HG03108 (cell line): ENCODE data around the gene ITPR1.

Source experiments
- ATAC-seq: cut with Tn5 transposase; IDR thresholded peaks from one replicate; pipeline ENCODE4 v1.9.1; 2021; ENCODE audit warnings: moderate library complexity; ENCODE audit not compliant: unreplicated experiment

ITPR1 gene

DNA sequence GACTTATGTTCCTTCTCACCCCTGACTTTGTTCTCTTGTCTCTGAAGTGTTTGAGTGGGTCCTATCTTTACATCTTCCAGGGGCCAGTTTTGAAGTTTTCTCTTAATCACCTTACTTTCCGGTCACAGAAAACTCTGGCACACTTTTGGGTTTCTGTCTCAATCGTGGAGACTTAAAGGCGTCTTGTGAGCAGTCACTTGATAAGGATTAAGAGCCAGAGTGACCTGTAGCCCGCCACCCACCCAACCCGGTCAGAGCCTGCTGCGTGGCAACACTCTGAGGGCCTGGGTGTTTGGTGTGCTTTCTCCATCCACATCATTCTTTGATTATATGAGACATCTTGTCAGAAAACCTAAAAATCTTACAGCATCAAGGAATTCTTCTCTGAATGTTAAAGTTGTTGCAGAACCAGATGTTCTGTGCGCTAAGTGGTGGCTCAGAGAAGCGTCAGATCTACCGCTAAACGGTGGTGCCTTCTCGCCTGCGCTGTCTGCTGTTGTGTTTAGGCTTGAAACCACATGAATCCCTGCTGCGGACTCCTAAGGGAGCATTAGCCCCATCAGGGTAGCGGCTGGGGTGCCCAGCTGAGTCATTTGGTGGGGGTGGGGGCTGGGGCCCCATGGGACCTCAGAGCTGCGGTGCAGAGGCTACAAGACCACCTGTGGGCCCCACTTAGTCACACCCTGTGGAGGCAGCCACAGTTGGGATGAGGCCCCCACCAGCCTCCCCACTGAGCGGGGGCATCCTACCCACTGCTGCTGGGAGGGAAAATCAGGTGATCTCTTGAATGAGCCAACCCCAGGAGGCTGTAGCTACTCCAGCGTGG is 327.4 kb downstream of the ITPR1 start:
- no peak for ATAC-seq

DNA sequence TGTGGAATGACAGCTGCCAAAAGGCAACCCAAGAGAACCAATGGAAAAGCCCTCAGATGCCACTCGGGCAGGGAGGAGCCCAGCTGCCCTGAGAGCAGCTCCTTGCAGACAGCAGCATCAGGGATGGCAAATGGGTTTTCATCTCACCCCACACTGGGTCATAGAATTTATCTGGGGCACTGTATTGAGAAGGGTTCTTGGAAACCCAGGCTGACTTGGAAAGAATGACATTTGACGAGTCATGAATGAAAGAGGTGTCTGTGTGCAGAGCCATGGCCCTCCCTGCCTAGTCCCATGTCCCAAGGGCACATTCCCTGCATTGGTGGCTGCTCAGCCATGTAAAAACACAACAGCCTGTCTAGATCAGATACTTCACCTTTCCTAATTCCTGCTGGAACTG is 328.2 kb downstream of the ITPR1 start:
- ATAC-seq: no peak

- ATAC-seq: no peak
These were observed 328.8 kb downstream of the ITPR1 start for GRCh38 chr3:4821975-4822374.

- no peak for ATAC-seq
These were observed 329.4 kb downstream of the ITPR1 start for GRCh38 chr3:4822568-4822967.

GRCh38 chr3:4823385-4823784 is 330.2 kb downstream of the ITPR1 start:
- no peak for ATAC-seq

- ATAC-seq: no peak
These were observed 331.1 kb downstream of the ITPR1 start for GRCh38 chr3:4823986-4824925.

- ATAC-seq: no peak
These were observed 331.8 kb downstream of the ITPR1 start for GRCh38 chr3:4824926-4825325.

DNA sequence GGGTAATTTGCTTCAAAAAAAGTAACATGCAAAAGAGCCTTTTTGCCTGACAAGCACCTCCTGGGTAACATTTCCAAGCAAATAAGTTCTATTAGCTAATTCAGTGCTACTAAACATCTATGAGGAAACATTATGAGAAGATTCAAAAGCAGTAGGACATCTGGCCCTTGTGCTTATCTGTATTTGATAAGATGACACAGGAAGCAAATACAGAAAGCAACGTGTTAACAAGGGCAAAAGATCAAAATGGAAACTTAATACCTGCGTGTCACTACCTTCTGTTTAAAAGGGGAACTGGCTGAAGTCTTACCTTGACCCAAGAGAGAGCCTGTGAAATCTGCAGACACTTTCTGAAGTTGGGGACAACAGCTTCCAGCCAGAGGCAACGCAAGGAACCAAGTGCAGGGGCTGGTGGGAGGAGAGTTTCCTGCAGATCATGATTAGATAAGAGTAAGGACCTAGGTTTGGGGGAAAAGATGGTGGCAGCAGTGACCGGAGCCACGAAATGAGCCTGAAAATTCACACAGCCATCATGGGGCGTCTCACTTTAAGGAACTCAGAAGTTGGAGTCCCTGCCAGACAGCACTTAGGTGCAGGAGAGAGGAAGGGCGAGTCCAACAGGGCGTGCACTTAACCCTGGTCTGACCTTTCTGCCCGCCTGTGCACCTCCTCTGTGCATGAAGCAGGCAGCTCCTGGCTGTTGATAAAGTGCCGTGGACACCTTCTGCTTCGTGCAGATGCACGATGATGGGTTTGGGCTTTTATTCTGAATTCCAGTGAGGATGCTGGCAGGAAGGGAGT is 332.5 kb downstream of the ITPR1 start:
- no peak for ATAC-seq

GRCh38 chr3:4826237-4827100 is 333.3 kb downstream of the ITPR1 start:
- no peak for ATAC-seq

DNA sequence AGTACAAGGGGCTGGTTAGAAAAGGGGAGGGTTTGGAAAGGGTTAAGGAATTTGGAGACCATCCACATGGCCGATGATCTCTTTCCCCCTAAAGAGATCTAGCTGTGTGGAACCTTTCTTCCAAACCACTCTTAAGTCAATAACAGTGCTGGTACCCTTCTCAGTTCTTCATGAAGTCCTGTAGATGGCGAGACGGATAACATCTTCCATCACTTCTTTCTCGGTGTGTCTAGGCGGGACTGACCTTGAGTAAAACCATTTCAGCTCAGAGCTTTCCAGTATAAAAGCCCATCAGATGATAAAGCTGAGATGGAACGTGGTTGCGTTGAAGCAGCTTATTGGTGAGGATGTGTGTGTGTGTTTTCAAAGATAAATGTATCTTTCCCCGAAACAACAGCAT is 334.6 kb downstream of the ITPR1 start:
- no peak for ATAC-seq

DNA sequence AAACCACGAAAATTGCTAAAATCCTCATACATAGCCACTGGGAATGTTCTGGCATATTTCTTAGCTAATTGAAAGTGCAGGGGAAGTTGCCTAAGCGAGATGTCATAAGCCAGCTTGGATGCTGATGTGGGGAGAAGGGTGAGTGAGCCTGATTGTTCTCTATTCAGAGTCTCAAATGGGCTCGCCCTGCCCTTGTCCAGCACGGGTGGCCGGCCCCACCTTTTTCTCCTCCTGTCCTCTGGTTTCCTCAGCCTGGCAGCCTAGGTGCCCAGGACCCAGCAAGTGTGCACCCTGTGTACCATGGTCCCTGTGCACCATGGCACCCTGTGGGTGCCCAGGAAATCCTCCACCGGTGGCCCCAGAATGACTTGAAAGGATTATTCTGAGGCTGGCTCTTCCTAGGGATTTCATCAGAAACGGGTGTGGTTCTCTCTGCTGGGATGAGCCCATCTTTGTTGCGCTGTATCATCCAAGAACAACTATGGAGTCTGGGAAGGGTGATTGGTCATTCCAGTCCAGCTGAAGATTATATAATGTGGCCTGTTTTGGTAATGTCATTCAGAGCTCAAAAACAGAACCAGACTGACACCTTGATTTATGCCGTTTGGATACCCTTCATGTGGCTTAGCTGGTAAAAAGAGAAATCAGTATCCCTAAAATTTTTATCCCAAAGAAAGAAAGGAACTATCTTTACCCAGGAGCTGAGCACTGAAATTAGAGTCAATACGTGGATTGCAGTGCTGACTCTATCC is 335.3 kb downstream of the ITPR1 start:
- no peak for ATAC-seq

DNA sequence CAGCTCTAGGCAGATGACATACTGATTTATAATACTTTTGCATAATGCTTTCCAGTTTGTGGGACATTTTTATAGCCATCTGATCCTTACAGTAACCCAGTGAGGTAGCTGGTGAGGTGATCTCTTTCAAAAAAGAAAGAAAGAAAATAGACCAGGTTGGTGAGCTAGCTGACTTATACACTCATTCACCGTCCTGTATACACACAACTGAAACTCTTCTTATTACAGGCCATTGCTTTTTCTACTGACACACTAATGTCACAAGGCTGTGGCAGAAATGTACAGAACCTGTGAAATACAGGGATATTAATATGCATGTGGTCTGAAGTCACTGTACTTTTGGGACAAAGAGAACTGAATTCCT is 335.9 kb downstream of the ITPR1 start:
- no peak for ATAC-seq

DNA sequence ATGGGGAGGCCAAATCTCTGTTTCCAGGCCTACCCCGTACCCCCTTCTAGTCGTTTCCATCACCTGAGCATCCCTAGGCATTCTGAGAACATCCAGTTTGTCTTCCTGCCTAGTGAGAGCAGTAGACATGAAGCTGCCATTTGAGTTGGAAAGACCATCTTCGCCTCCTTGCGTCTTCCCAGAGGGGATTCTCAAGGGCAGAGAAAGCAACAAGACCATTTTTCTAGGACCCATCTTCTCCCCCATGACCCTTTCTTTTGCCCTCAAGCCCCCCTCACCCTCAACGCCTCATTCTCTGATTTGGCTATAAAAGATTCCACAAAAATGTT is 337.4 kb downstream of the ITPR1 start:
- no peak for ATAC-seq

DNA sequence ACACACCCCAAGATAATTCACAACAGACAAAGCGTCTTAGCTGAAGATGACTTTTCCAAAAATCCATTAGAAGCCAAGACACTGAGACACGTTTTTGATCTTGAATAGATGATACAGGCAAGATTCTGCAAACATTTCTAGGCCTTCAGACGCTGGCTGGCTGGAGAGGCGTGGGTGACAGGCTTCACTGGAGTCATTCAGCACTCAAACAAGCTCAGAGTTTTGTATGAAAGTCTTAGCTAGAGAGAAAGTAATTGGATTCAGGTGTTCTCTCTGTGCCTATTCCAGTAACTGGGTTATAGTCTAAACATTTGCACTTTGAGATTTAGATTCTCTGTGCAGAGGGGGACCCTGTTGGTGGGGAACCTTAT is 338.4 kb downstream of the ITPR1 start:
- peak; percentile 16 for ATAC-seq

- ATAC-seq: no peak
These were observed 340.3 kb downstream of the ITPR1 start for GRCh38 chr3:4833471-4833870.

DNA sequence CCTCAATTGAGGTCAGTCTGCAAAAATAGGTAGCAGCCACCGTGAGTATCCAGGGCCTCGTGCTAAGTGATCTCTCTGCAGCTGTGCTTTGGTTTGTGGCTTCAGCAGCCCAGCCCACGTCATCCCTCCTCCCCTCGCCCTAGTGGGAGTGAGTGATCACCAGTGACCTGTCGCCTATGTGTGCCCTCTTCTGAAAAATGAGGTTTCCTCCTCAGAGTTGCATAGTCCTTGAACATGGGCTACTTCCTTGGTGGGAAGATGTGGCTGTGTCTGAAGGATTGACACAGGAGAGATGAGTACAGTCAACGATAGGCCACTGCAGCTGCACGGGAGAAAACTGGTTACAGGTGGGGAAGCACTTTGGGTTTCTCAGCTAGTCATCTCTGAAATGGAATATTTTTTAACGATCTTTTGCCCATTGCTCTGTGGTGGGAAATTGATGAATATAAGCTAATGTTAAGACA is 341.3 kb downstream of the ITPR1 start:
- ATAC-seq: peak; percentile 43

DNA sequence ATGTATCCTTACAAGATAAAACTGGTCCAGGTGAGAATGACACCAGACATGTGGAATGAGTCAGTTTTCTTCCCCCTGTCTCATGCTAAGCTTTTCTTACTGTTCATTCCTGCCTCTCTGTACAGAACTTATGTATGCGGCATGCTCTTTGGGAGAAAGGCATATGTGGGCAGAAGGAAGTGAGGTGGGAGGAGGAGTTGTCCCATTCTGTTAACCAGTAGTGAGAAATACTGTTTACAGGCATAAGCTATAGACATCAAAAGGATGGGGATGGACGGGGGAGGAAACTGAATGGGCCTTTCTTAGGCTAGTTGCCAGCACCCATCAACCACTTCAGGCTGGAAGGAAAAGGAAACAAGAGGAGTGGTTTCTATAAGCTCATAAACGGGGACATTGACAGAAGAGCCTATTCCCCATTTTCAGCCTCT is 342.5 kb downstream of the ITPR1 start:
- no peak for ATAC-seq

DNA sequence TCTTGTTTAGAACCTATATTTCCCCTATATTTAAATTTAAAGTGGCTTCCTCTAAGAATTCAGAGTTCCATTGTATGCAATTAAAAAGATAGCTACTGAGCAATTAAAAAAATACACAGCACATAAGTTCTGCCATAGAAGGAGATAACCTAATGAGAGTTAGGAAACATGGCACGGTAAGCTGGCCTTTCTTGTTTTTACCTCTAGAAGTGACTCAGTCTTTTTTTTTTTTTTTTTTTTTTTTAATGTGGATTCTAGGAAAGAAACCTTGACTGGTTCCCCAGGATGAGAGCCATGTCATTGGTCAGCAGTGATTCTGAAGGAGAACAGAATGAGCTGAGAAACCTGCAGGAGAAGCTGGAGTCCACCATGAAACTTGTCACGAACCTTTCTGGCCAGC is 343.4 kb downstream of the ITPR1 start:
- no peak for ATAC-seq

GRCh38 chr3:4837374-4837930 is 344.3 kb downstream of the ITPR1 start:
- ATAC-seq: no peak
